ENCODE data around the gene SFSWAP. TPM values are rescaled to one million over a fixed set of nuclear protein-coding genes. Genes with fewer than 3 reads are reported as not detected.

SFSWAP gene
- total and polyA plus RNA-seq, 2 of the 8 experiments (the other 6 are each of a cell fraction or from before 2014, with no cell fraction given) = 36.5 to 49.5 TPM

DNA sequence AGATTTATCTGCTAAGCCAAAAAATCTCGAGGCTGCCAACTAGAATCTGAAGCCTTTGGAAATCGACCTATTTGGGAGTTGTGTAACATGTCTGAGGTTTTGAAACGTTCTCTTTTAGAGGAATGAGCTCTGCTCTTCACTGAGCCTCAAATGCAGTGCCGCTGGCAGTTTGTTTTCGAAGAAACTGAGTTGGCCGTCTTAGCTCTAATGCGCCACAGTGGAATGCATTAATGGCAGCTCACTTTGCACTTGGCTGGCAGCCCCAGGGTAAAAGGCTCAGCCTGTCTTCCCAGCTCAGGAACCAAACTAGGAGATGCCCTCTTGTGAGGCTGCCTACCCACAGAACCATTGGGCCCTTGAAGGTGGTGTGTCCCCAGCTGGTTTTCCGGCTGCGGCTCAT is 53.8 kb downstream of the SFSWAP start:
- H2BK15ac ChIP-seq (ENCODE audit: low read length) = no peak overlapping the region
- no peaks in the 10 kb centered on the region for H4K20me1 ChIP-seq (replicated peaks in 1 of 2; ENCODE audit: control insufficient read depth in 1 of 2, insufficient read depth in 2 of 2, low read length in 2 of 2)
- H3K79me1 ChIP-seq (ENCODE audit: low read depth, low read length) = peaks cover 8% of the 10 kb centered on the region; the same call in 1 of the 2 replicates
- ChIA-PET POLR2A (ENCODE audit: partially characterized antibody) (interaction anchor here (1.1 to 1.3 kb wide), 3 partner anchors 8 to 80 kb away, joined by 3 to 4 read pairs (median 3); no protein-coding TSS in a partner anchor), CTCF (ENCODE audit: partially characterized antibody) (interaction anchor here (0.9 to 2.8 kb wide), 5 partner anchors 9 to 18 kb away, joined by 3 to 17 read pairs (median 7); no protein-coding TSS in a partner anchor)
- H2BK120ac ChIP-seq (replicated peaks; ENCODE audit: low read depth, low read length) = no peak overlapping the region
- no peak overlapping the region for H4K8ac ChIP-seq (ENCODE audit: extremely low read depth, insufficient read depth, low read length)
- H2BK12ac ChIP-seq (ENCODE audit: low read depth, low read length) = no peak overlapping the region
- no peak overlapping the region for H2AK5ac ChIP-seq (ENCODE audit: low read depth, low read length)
- no peak overlapping the region for H3K4me2 ChIP-seq (ENCODE audit: insufficient read depth in 1 of 2, low read depth in 2 of 2, low read length in 2 of 2)
- no peaks in the 10 kb centered on the region for H3K23me2 ChIP-seq (ENCODE audit: low read depth, low read length)
- no peak overlapping the region for H3K18ac ChIP-seq (ENCODE audit: extremely low read depth, low read length)
- H2BK5ac ChIP-seq (ENCODE audit: low read depth, low read length) = no peak overlapping the region
- no peaks in the 10 kb centered on the region for H3K9me3 ChIP-seq (ENCODE audit: insufficient read depth in 2 of 2, low read depth in 1 of 2, low read length in 1 of 2)
- no peak overlapping the region for H4K5ac ChIP-seq (ENCODE audit: insufficient read length, low read depth, low read length)
- no peak for DNase-seq (ENCODE audit: low read depth in 1 of 2, low spot score in 2 of 2)
- no peak overlapping the region for H3K14ac ChIP-seq (ENCODE audit: insufficient read length)
- no peak overlapping the region for H3K4me3 ChIP-seq (ENCODE audit: extremely low read depth in 1 of 4, insufficient read depth in 2 of 4, low read depth in 3 of 4, low read length in 4 of 4)
- FAIRE-seq = no peak
- H3K27ac ChIP-seq (ENCODE audit: low read depth, low read length) = no peak overlapping the region
- H2BK20ac ChIP-seq (ENCODE audit: low read length) = no peak overlapping the region
- H3K36me3 ChIP-seq (ENCODE audit: control insufficient read depth in 2 of 4, insufficient read depth in 4 of 4, low read length in 3 of 4) = peaks cover 11 to 38% (median 27%) of the 10 kb centered on the region in 4 experiments
- H3K27me3 ChIP-seq (replicated peaks in 1 of 4; ENCODE audit: control insufficient read depth in 3 of 4, extremely low read depth in 1 of 4, insufficient read depth in 3 of 4, low read length in 3 of 4) = no peaks in the 10 kb centered on the region
- H3K9ac ChIP-seq (replicated peaks in 1 of 4; ENCODE audit: extremely low read depth in 1 of 4, low read depth in 3 of 4, low read length in 3 of 4) = no peak overlapping the region
- WGBS, 2 experiments (ENCODE audit: extremely low coverage in 1 of 2, insufficient coverage in 1 of 2, insufficient read length in 1 of 2, insufficient replicate concordance in 2 of 2, low coverage in 1 of 2, low lambda C conversion rate in 2 of 2, missing lambda C conversion rate in 1 of 2) = 92% methylated on average over 9 of the region's 9 CpGs; no CpG with 5 or more reads in 1 of the 2 experiments
- H3K4me1 ChIP-seq (replicated peaks in 1 of 4; ENCODE audit: control insufficient read depth in 3 of 4, insufficient read depth in 4 of 4, low read length in 3 of 4) = no peaks in the 10 kb centered on the region
- H3K79me2 ChIP-seq (ENCODE audit: control insufficient read depth in 1 of 2, insufficient read depth in 2 of 2, low read length in 2 of 2) = no peaks in the 10 kb centered on the region
- no peak overlapping the region for H3K4ac ChIP-seq (replicated peaks; ENCODE audit: insufficient read length, low read depth, low read length)
- no peak overlapping the region for H2AFZ ChIP-seq (ENCODE audit: low read length)
- H4K91ac ChIP-seq (replicated peaks; ENCODE audit: insufficient read length, low read length) = no peak overlapping the region
- no peak overlapping the region for H3K23ac ChIP-seq (ENCODE audit: insufficient read length)
- no peak overlapping the region for H3K56ac ChIP-seq (replicated peaks; ENCODE audit: insufficient read length, low read depth, low read length)
- no peak for TF ChIP-seq FOSL1 (IDR thresholded peaks at IDR 0.05; ENCODE audit: insufficient read depth, low read depth, low read length)
- TF ChIP-seq BACH1 (IDR thresholded peaks at IDR 0.05; ENCODE audit: low read length) = no peak
- no peak for TF ChIP-seq SIN3A (conservative IDR thresholded peaks at IDR 0.05 in 1 of 2, IDR thresholded peaks at IDR 0.05 in 1 of 2; ENCODE audit: low read depth in 1 of 2, low read length in 2 of 2)
- TF ChIP-seq CHD1 (IDR thresholded peaks at IDR 0.05; ENCODE audit: low read depth, low read length) = no peak
- TF ChIP-seq, protein P1, sequence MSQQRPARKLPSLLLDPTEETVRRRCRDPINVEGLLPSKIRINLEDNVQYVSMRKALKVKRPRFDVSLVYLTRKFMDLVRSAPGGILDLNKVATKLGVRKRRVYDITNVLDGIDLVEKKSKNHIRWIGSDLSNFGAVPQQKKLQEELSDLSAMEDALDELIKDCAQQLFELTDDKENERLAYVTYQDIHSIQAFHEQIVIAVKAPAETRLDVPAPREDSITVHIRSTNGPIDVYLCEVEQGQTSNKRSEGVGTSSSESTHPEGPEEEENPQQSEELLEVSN (IDR thresholded peaks at IDR 0.05) = no peak
- TF ChIP-seq CHD2 (IDR thresholded peaks at IDR 0.05; ENCODE audit: low read length) = no peak
- TF ChIP-seq SP2 (IDR thresholded peaks at IDR 0.05; ENCODE audit: low read length) = no peak
- no peak for TF ChIP-seq ASH2L (IDR thresholded peaks at IDR 0.05; ENCODE audit: low read length)
- TF ChIP-seq RFX5 (IDR thresholded peaks at IDR 0.05; ENCODE audit: borderline replicate concordance, low read depth, low read length) = no peak
- no peak for TF ChIP-seq SIRT6 (IDR thresholded peaks at IDR 0.05; ENCODE audit: low read length)
- no peak for TF ChIP-seq ZNF274 (IDR thresholded peaks at IDR 0.05; ENCODE audit: borderline replicate concordance, extremely low read depth, low read length)
- TF ChIP-seq NANOG (IDR thresholded peaks at IDR 0.05; ENCODE audit: insufficient read depth, low read depth, low read length, poor library complexity, severe bottlenecking) = no peak
- no peak for TF ChIP-seq KDM5A (IDR thresholded peaks at IDR 0.05; ENCODE audit: low read length)
- TF ChIP-seq POU5F1 (IDR thresholded peaks at IDR 0.05; ENCODE audit: low read depth, low read length) = no peak
